Chondrocyte (in vitro differentiated cells): ENCODE data around the gene LIMS1. TPM values are rescaled to one million over a fixed set of nuclear protein-coding genes. Genes with fewer than 3 reads are reported as not detected.
"Not testable (repeated sequence)": the region's sequence is repeated elsewhere in the genome, so short reads cannot be mapped to it uniquely, and the experiment has no call there.

Experiments used
- DNase-seq: peaks from one replicate; pipeline ENCODE4 v3.0.0; 2021; ENCODE audit warnings: mixed read lengths, low spot score
- H3K27ac Mint-ChIP-seq: one replicate; pipeline ENCODE4 v1.8.0; 2021; ENCODE audit warnings: mild to moderate bottlenecking, moderate library complexity, mixed read lengths; ENCODE audit not compliant: unreplicated experiment
- H3K27me3 Mint-ChIP-seq: 2 replicates; pipeline ENCODE4 v1.8.0; 2021; ENCODE audit warnings: low read depth, mixed read lengths
- H3K36me3 Mint-ChIP-seq: 2 replicates; pipeline ENCODE4 v1.8.0; 2021; ENCODE audit warnings: low read depth, mixed read lengths
- H3K4me1 Mint-ChIP-seq: 2 replicates; pipeline ENCODE4 v1.8.0; 2021; ENCODE audit warnings: low read depth, mild to moderate bottlenecking, mixed read lengths
- H3K4me3 Mint-ChIP-seq: one replicate; pipeline ENCODE4 v1.8.0; 2021; ENCODE audit warnings: mild to moderate bottlenecking, moderate library complexity, mixed read lengths; ENCODE audit not compliant: unreplicated experiment
- H3K9me3 Mint-ChIP-seq: 2 replicates; pipeline ENCODE4 v1.8.0; 2021; ENCODE audit warnings: low read depth, mixed read lengths
- total RNA-seq: library from RNA; stranded (reverse); gene quantifications from 3 replicates; pipeline ENCODE4 v1.2.1, GENCODE V29; 2021
- TF ChIP-seq, protein P1 (sequence below): fragments of 200-600 bp; sonication (generic); IDR thresholded peaks from 2 replicates; pipeline ENCODE4 v1.5.0; 2021; ENCODE audit warnings: antibody characterized with exemption, mild to moderate bottlenecking, moderate library complexity

Gene LIMS1
- total RNA-seq, 1 donor from 2014 or later = 145 TPM

DNA sequence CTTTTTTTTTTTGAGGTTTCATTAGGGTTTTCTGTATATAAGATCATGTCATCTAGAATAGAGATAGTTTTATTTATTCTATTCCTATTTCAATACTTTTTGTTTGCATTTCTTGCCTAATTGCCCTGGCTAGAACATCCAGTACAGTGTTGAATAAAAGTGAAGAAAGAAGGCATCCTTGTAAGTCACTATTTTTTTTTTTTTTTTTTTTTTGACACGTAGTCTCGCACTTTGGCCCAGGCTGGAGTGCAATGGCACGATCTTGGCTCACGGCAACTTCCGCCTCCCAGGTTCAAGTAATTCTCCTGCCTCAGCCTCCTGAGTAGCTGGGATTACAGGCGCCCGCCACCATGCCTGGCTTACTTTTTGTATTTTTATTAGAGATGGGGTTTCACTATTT lies 157.2 kb downstream of the LIMS1 start:
- no peaks in the 10 kb centered on the region for H3K27me3 Mint-ChIP-seq
- no peaks in the 10 kb centered on the region for H3K4me1 Mint-ChIP-seq
- H3K9me3 Mint-ChIP-seq = no peaks in the 10 kb centered on the region
- H3K27ac Mint-ChIP-seq = no peak overlapping the region
- no peak for DNase-seq
- H3K36me3 Mint-ChIP-seq = peaks cover 2% of the 10 kb centered on the region
- TF ChIP-seq, protein P1, sequence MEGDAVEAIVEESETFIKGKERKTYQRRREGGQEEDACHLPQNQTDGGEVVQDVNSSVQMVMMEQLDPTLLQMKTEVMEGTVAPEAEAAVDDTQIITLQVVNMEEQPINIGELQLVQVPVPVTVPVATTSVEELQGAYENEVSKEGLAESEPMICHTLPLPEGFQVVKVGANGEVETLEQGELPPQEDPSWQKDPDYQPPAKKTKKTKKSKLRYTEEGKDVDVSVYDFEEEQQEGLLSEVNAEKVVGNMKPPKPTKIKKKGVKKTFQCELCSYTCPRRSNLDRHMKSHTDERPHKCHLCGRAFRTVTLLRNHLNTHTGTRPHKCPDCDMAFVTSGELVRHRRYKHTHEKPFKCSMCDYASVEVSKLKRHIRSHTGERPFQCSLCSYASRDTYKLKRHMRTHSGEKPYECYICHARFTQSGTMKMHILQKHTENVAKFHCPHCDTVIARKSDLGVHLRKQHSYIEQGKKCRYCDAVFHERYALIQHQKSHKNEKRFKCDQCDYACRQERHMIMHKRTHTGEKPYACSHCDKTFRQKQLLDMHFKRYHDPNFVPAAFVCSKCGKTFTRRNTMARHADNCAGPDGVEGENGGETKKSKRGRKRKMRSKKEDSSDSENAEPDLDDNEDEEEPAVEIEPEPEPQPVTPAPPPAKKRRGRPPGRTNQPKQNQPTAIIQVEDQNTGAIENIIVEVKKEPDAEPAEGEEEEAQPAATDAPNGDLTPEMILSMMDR = no peak
- H3K4me3 Mint-ChIP-seq = no peak overlapping the region

DNA sequence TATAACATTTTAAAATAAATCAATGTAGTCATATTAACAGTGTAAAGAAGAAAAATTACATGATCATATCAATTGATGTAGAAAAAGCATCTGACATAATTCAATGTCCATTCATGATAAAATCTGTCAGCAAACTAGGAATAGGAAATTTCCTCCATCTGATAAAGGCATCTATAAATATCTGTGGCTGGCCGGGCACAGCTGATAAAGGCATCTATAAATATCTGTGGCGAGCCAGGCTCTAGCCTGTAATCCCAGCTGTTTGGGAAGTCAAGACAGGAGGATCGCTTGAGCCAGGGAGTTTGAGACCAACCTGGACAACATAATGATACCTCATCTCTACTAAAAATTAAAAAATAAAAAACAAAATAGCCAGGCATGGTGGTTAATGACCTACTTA lies 166.9 kb downstream of the LIMS1 start:
- DNase-seq = no peak
- Mint-ChIP-seq H3K27ac (no peak overlapping the region), H3K27me3 (no peaks in the 10 kb centered on the region), H3K4me1 (peaks cover 4% of the 10 kb centered on the region), H3K4me3 (no peak overlapping the region), H3K9me3 (peaks cover 4% of the 10 kb centered on the region), H3K36me3 (peaks cover 4% of the 10 kb centered on the region)
- TF ChIP-seq, protein P1 = no peak

- Mint-ChIP-seq H3K4me3 (no peak overlapping the region), H3K9me3 (peaks cover 5% of the 10 kb centered on the region), H3K27ac (no peak overlapping the region)
Observed at GRCh38 chr2:108701806-108702205, 167.5 kb downstream of the LIMS1 start.

GRCh38 chr2:108704871-108705270 lies 170.6 kb downstream of the LIMS1 start:
- peaks cover 7% of the 10 kb centered on the region for H3K36me3 Mint-ChIP-seq
- H3K27ac Mint-ChIP-seq = no peak overlapping the region
- TF ChIP-seq, protein P1 = no peak
- no peaks in the 10 kb centered on the region for H3K27me3 Mint-ChIP-seq
- no peak for DNase-seq
- H3K4me1 Mint-ChIP-seq = peaks cover 4% of the 10 kb centered on the region
- H3K4me3 Mint-ChIP-seq = no peak overlapping the region
- H3K9me3 Mint-ChIP-seq = peaks cover 18% of the 10 kb centered on the region

More at GRCh38 chr2:108701806-108702205, 167.5 kb downstream of the LIMS1 start:
- Mint-ChIP-seq H3K36me3 (peaks cover 3% of the 10 kb centered on the region), H3K4me1 (peaks cover 4% of the 10 kb centered on the region), H3K27me3 (no peaks in the 10 kb centered on the region)
- no peak for DNase-seq
- TF ChIP-seq, protein P1 = no peak

DNA sequence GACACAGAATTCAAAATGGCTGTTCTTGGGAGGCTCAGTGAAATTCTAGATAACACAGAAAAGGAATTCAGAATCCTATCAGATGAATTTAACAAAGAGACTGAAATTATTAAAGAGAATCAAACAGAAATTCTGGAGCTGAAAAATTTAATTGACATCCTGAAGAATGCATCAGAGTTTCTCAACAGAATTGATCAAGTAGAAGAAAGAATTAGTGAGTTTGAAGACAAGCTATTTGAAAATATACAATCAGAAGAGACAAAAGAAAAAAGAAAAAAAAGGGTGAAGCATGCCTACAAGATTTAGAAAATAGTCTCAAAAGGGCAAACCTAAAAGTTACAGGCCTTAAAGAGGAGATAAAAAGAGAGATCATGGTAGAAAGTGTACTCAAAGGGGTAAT lies 173.0 kb downstream of the LIMS1 start:
- TF ChIP-seq, protein P1 = no peak
- Mint-ChIP-seq H3K9me3 (peaks cover 24% of the 10 kb centered on the region), H3K27ac (no peak overlapping the region), H3K36me3 (peaks cover 7% of the 10 kb centered on the region), H3K27me3 (no peaks in the 10 kb centered on the region), H3K4me1 (no peaks in the 10 kb centered on the region), H3K4me3 (no peak overlapping the region)
- DNase-seq = no peak

- H3K4me3 Mint-ChIP-seq, H3K27ac Mint-ChIP-seq, H3K36me3 Mint-ChIP-seq, H3K27me3 Mint-ChIP-seq, H3K9me3 Mint-ChIP-seq, DNase-seq: not testable (repeated sequence)
- peaks cover 18% of the 10 kb centered on the region for H3K4me1 Mint-ChIP-seq
Observed at GRCh38 chr2:108716971-108717370, 182.7 kb downstream of the LIMS1 start.
